Coronary artery (tissue), 2 donors: ENCODE data around the gene ADAMTSL4.

Source experiments
- DNase-seq: peaks from one replicate; pipeline ENCODE4 v3.0.0-alpha.2; 2017; ENCODE audit warnings: low spot score
- H3K27ac ChIP-seq, 2 donors: fragments of 200-600 bp; sonication (generic); one replicate each; pipeline ENCODE4 v1.5.1; 2016 to 2019
- H3K4me3 ChIP-seq: fragments of 200-600 bp; sonication (generic); 2 replicates; pipeline ENCODE4 v1.5.1; 2016; ENCODE audit warnings: mild to moderate bottlenecking, moderate library complexity
- TF ChIP-seq, protein P1 (sequence below): fragments of 200-600 bp; sonication (generic); IDR thresholded peaks from one replicate; pipeline ENCODE4 v1.5.1; 2019; ENCODE audit warnings: antibody characterized with exemption

Gene ADAMTSL4

DNA sequence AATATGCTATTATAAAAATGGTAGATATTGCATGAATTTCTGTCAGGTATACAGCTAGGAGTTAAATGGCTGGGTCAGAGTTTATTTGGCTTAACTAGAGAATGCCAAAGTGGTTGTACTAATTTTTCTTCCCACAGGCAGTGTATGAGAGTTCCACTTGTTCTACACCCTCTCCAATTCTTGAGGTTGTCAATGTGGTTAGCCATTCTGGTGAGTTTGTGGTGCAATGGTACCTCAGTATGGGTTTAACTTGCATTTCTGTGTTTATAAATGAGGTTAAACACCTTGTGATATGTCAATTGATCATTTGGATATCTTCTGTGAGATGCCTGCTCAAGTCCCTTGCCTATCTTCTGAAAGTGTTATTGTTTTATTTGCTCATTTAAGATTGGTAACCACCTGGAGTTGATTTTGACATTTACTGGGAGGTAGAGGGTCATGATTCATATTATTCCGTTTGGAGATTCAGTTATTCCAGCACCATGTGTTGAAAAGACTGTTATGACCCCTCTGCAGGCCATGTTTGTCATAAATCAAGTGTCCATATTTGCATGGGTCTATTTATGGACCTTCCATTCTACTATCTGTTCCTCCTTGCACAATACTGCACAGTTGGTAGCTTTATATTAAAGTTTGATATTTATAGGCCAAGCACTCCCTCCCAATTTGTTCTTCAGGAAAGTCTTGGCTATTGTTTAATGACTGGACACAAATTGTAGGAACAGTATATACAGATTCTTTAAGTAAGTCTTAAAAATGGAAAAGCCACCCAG is 27.8 kb upstream of the ADAMTSL4 start:
- Histone ChIP-seq H3K4me3 (no peak overlapping the region), H3K27ac (no peak overlapping the region)
- TF ChIP-seq, protein P1, sequence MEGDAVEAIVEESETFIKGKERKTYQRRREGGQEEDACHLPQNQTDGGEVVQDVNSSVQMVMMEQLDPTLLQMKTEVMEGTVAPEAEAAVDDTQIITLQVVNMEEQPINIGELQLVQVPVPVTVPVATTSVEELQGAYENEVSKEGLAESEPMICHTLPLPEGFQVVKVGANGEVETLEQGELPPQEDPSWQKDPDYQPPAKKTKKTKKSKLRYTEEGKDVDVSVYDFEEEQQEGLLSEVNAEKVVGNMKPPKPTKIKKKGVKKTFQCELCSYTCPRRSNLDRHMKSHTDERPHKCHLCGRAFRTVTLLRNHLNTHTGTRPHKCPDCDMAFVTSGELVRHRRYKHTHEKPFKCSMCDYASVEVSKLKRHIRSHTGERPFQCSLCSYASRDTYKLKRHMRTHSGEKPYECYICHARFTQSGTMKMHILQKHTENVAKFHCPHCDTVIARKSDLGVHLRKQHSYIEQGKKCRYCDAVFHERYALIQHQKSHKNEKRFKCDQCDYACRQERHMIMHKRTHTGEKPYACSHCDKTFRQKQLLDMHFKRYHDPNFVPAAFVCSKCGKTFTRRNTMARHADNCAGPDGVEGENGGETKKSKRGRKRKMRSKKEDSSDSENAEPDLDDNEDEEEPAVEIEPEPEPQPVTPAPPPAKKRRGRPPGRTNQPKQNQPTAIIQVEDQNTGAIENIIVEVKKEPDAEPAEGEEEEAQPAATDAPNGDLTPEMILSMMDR: no peak
- DNase-seq: no peak

DNA sequence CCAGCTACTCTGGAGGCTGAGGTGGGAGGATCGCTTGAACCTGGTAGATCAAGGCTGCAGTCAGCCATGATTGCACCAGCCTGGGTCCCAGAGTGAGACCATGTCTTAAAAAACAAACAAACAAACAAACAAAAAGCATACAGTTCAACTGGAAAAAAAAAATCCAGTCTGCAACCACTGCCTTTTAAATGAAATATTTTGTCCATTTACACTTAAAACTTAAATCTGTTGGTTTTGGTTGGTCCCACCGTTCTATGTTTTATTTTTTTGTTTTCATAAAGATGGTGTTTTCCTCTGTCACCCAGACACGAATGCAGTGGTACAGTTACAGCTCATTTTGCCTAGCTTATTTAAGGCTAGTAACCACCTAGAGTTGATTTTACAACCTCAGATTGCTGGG is 23.9 kb upstream of the ADAMTSL4 start:
- Histone ChIP-seq H3K27ac (no peak overlapping the region), H3K4me3 (no peak overlapping the region)
- TF ChIP-seq, protein P1: no peak
- DNase-seq: no peak

DNA sequence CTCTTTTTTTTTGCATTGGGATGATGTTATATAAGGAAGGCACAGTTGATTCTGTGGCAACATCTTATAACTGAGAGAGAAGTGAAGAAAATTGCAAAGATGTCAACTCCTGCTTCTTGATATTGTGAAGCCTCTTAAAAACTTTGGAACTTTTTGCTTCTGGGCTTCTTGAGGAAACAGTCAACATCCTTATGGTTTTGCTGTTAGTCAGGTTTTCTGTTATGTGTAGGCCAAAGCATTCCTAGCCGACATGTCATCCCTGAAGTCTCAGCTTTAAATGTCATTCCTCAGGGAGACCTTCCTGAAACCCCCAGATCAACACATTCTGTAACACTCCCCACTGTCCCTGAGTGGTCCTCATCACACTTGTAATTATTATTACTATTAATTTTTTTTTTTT is 21.0 kb upstream of the ADAMTSL4 start:
- TF ChIP-seq, protein P1: no peak
- H3K27ac ChIP-seq: no peak overlapping the region

DNA sequence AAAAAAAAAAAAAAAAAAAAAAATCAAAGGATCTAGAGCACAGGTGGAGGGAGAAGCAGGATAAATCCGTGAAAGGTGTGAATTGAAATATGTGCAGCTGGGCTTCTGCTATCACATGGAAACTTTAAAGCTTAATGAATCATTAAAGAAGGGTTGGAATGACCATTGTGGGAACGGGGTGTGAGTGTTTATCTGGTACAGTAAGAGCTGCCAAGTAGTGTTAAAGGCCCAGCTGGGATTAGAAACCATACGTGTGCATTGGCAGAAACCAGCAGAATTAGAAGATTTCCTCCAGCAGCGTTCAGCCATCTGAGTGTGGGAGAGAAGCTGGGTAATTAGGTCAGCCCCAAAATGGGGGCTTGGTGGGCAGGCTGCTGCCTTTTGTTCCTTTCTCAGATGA is 20.2 kb upstream of the ADAMTSL4 start:
- no peak for DNase-seq
- TF ChIP-seq, protein P1: no peak

More for the DNA sequence above, 21.0 kb upstream of the ADAMTSL4 start:
- DNase-seq: no peak
- no peak overlapping the region for H3K4me3 ChIP-seq

DNA sequence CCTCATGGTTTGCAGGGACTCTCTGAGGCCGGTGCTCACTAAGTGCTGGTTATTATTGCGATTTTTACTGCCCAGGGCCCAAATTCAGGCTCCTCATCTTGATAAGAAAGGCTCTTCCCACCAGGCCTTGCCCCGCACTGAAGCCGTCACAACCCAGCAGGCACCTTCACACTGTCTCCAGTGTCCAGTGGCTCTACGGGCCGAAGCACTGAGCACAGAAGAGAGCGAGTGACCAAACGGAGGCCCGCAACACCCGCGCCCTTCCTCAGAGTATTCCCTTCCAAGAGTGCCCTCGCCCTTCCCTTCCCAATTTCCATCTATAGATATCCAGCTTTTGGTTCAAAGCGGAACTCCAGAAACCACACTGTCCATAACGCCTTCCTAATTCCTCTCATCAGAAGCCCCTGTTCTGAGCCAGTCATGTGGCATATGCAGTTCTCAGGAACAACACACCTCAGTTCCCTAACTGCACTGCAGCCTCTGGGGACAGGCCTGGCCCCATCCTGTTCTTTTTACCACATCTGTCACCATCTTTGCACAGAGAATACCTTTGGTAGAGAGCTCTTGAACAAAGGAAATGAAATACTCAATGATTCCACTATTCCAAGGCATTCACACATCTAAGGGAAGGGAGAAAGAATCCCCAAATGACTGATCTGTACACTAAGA is 18.6 kb upstream of the ADAMTSL4 start:
- no peak overlapping the region for H3K27ac ChIP-seq

More for the DNA sequence above, 20.2 kb upstream of the ADAMTSL4 start:
- no peak overlapping the region for H3K4me3 ChIP-seq
- H3K27ac ChIP-seq: no peak overlapping the region

DNA sequence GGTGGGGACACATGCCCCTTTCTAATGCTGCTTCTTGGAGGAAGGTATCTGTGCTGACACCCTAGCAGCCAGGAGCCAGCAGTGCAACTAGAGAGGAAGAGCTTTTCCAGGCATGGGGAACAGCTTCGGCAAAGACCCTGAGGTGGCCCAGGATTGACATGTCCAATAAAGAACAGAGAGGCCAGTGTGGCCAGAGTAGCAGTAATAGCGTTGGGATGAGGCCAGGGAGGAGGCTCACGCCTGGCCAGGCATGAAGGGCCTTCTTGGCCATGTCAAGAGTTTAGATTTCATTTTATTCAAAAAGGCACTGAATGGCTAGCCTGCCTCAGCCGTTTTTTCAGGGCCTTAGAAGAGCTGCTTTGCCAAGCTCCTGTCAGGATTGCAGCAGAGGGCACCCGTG is 16.3 kb upstream of the ADAMTSL4 start:
- TF ChIP-seq, protein P1: peak; percentile 11
- H3K27ac ChIP-seq: peak overlapping the region; percentile 63 to 84
- no peak overlapping the region for H3K4me3 ChIP-seq
- DNase-seq: no peak

More for the DNA sequence above, 18.6 kb upstream of the ADAMTSL4 start:
- no peak overlapping the region for H3K4me3 ChIP-seq
- DNase-seq: no peak
- TF ChIP-seq, protein P1: no peak
